ENCODE results near the gene ACAP2. TPM values are rescaled to one million over a fixed set of nuclear protein-coding genes. Genes with fewer than 3 reads are reported as not detected.
A peak's percentile ranks its signal among the peaks of the same experiment; 100 is the strongest.
"Not testable (repeated sequence)": the region's sequence is repeated elsewhere in the genome, so short reads cannot be mapped to it uniquely, and the experiment has no call there.

The ACAP2 gene
- total RNA-seq, 1 experiment from 2014 or later, result 71.4 TPM

DNA sequence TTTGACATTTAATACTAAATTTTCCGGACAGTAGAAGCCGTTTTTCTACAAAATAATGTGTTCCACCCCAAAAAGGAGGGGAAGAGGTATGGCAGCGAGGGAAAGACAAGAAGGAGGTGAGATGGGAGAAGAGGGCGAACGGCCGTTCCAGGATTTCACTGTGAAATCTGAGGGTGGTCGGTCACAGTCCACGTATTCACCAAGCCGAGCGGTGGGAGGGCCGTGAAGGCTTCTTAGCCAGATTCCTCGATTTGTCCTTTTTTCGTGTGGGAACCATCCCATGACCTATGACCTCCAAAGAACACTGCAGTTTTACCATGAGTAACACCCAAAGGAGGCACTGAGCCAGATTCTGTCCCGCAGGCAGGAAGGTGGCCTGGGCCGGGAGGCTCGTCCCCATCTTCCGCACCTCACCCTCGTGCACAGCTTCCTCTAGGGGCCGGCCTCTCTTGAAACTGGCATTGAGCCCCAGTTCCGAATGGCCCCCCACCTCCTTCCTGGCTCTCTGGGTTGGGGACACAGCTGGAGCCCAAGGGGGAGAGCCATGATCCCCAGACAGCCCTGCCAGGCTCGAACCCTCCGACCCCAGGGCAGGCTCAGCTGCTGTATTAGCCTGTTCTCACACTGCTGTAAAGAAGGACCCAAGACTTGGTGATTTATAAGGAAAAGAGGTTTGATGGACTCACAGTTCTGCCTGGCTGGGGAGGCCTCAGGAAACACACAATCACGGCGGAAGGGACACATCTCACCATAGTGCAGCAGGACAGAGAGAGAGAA, 195.5 kb downstream of the ACAP2 start:
- DNase-seq (ENCODE audit: low read depth, low spot score), result no peak
- in situ Hi-C loops (cut with HindIII; ENCODE audit: low pct_unique_long_range_greater_than_20kb, low sequenced_read_pairs), result no loop called here

DNA sequence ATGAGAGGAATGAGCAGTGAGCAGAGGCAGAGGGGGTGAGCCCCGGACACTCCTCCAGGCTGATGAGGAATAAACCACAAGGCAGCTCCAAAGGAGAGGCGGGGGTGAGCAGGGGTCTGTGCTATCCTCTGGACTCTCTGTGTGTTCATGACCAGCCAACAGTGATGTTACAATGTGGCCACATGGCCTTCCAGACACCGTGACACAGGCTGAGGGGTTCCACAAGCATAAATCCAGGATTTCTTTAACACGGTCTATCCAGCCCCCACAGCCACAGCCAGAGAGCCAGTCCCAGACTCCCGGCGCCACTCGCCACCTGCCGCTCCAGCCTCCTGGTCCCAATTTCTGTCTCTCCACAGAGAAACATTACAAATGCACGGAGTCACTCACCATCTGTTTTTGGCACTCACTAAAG, 196.2 kb downstream of the ACAP2 start:
- DNase-seq (ENCODE audit: low read depth, low spot score), result no peak
- in situ Hi-C loops (cut with HindIII; ENCODE audit: low pct_unique_long_range_greater_than_20kb, low sequenced_read_pairs), result no loop called here

DNA sequence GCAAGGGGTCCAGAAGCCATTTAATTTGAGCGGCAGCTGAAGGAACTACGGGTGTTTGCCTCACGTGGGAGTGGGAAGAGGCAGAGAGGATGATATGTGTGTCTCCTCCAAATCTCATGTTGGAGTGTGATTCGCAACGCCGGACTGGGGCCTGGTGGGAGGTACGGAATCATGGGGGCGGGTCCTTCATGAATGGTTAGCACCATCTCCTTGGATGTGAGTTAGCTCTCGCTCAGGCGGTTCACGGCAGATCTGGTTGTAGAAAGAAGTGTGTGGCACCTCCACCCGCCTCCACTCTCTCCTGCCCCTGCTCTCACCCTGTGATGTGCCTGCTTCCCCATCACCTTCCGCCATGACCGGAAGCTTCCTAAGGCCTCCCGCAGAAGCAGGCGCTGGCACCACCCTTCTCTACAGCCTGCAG, 197.3 kb downstream of the ACAP2 start:
- in situ Hi-C loops (cut with HindIII; ENCODE audit: low pct_unique_long_range_greater_than_20kb, low sequenced_read_pairs), result no loop called here
- no peak for DNase-seq (ENCODE audit: low read depth, low spot score)

DNA sequence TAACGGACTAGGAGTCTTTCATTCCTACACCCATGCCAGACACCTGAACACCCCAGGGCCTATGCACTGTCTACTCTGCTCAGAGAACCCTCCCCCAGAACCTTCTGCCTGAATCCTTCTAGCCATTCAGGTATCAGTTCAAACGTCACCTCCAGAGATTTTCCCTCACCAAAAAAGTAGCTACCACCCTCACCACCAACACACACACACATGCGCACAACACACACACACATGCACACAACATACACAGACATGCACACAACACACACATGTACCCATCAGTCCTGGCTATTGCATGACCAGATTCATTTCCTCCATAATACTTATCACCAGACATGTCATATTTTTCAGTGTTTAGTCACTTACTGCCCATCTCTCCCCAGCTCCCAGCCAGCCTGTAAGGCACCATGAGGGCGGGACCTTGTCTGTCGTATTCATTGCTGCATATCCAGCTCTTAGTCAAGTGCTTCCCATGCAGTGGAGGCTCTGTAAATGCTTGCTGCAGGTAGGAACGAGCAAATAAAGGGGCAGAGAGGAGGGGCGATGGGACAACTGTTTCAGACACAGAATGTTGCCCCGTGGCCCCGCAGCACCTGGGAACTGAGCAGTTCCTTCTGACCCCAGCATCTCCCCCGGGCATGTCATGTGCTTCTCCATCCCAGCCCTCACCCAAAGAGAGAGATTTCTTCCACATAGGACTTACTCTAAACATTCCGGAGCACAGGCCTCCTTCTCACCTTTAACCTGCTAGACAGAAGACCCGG, 201.0 kb downstream of the ACAP2 start:
- in situ Hi-C loops (cut with HindIII; ENCODE audit: low pct_unique_long_range_greater_than_20kb, low sequenced_read_pairs), result no loop called here
- no peak for DNase-seq (ENCODE audit: low read depth, low spot score)

DNA sequence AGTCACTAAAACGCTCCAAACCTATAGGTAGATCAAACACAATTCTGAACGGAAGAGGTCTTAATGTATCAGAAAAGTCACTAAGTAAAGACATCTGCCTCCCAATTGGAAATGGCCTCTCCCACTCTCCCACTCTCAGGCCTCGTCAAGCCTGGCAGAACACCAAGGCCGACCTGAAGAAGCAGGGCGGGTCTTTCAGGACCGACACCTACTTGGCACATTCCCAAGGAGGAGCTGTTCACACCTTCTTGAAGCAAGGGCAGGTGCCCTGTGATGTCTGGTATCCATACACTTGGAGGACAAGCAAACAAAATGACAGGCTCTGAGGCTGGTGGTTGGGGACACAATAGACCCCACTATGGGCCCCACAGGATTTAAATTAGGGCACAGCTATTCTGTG, 201.9 kb downstream of the ACAP2 start:
- DNase-seq (ENCODE audit: low read depth, low spot score), result no peak
- in situ Hi-C loops (cut with HindIII; ENCODE audit: low pct_unique_long_range_greater_than_20kb, low sequenced_read_pairs), result no loop called here

DNA sequence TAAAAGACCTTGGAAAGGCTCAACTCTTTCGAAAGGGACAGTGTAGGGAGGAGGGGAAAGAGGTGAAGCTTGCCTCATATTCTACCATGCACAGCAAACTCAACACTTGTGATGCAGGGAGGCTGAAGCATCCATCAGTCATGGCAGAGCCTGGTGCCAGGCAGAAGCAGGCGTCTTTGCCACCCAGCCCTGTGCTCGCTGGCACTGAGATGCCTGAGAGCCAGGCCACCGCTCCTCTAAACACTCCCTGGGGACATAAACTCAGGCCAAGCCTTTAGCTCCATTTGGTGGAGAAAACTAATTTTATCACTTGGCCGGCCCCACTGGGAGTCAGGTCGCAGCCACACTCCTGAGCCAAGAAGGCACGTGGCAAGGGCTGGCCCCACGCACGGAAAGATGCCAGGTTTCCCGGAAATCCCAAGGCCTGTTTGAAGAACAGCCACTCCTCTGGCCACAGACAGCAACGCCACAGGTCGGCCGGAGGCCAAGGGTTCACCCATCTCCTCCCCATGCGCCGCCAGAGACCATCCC, 202.6 kb downstream of the ACAP2 start:
- DNase-seq (ENCODE audit: low read depth, low spot score), result no peak
- in situ Hi-C loops (cut with HindIII; ENCODE audit: low pct_unique_long_range_greater_than_20kb, low sequenced_read_pairs), result no loop called here

DNA sequence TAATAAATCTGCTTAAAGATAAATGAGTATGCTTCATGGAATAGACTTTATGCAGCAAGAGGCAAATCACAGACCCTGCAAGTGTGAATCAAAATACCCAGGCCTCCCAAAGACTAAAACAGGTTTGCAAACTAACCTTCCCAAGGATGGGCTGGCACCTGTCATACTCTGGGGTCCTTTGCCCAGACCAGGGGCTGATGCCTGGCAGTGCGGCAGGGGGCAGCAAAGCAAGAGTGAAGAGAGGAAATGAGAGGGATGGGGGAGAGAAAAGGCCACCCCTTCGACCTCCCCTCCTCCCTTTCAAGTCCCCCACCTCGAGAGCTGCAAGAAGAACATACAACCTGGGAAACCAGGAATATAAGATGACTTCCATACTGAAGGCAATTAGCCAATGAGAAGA, 203.7 kb downstream of the ACAP2 start:
- DNase-seq (ENCODE audit: low read depth, low spot score), result no peak
- in situ Hi-C loops (cut with HindIII; ENCODE audit: low pct_unique_long_range_greater_than_20kb, low sequenced_read_pairs), result no loop called here

DNA sequence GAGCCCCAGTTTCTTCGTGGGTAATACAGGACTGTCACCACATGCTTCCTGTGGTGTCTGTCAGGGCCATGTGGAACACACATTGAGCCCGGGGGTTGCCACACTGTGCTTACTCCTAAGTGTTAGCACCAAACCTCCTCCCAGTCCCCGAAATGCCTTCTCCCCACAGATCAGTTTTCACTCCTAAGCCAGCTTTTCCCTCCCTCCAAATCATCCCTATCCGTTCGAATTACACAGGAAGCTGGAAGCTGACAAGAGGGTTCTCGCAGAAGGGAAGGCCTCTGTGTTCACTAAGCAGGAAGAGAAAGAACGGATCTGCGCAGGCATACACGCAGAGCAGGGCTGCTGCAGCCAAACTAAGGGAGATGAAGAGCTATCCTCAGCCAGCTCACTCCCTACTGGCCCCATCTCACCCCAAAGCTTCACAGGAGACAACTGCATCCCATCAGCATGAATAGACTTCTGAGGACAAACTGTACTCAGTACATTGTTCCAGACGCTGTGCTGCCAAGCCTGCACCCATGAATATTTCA, 204.2 kb downstream of the ACAP2 start:
- in situ Hi-C loops (cut with HindIII; ENCODE audit: low pct_unique_long_range_greater_than_20kb, low sequenced_read_pairs), result no loop called here
- no peak for DNase-seq (ENCODE audit: low read depth, low spot score)

DNA sequence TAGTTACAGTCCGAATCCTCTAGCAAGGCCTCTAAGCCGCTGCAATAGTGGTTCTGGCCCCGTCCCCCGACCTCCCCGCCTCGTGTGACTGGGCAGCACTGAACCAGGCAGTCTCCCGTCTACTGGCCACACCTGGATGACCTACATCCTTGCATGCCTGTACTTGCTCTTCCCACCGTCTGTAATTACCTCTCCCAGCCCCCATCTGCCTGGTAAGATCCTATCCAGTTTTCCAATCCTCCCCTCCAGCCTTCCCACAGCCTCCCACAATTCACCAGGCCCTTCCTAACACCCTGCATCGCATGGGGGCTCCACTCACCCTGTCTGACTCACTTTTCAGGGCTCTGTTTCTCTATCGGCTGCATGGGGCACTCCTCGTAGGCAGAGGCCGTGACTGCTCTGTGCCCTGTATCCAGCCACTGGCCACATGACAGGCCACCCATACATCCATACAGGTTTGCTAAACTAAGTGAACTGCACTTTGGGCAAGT, 204.7 kb downstream of the ACAP2 start:
- in situ Hi-C loops (cut with HindIII; ENCODE audit: low pct_unique_long_range_greater_than_20kb, low sequenced_read_pairs), result no loop called here
- DNase-seq (ENCODE audit: low read depth, low spot score), result no peak

DNA sequence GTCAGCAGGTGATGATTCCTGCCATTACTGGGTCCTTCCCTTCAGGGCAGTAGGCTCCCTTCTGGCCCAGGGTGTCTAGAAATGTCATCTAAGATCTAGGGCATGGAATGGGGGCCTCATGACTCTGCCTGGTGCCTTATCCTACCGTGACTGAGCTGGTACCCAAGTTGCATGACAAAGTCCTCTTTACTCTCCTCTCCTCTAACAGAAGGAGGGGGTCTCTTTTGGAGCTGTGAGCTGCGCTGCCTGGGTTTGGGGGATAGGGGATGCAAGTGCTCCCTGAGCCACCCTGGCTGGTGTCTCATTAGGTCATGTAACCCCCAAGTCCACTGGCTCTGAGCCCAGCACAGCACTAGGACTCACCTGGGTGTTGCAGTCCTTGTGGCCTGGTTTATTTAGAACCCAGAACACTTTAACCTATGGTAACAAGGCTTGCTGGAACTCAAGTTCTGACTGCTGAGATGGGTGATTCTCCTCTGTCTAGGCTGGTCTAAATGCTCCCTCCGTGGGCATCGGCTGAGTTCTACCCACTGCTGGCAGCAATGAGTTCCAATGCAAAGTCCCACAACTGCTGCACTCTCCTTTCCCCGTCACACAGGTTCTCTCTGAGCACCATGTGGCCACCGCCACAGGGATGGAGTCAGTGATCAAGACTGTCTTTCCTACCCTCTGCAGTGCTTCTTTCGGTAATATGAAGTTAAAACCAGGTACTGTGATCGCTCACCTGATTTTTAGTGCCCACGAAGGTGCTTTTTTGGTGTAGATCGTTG, 205.8 kb downstream of the ACAP2 start:
- no peak for DNase-seq (ENCODE audit: low read depth, low spot score)
- in situ Hi-C loops (cut with HindIII; ENCODE audit: low pct_unique_long_range_greater_than_20kb, low sequenced_read_pairs), result no loop called here

DNA sequence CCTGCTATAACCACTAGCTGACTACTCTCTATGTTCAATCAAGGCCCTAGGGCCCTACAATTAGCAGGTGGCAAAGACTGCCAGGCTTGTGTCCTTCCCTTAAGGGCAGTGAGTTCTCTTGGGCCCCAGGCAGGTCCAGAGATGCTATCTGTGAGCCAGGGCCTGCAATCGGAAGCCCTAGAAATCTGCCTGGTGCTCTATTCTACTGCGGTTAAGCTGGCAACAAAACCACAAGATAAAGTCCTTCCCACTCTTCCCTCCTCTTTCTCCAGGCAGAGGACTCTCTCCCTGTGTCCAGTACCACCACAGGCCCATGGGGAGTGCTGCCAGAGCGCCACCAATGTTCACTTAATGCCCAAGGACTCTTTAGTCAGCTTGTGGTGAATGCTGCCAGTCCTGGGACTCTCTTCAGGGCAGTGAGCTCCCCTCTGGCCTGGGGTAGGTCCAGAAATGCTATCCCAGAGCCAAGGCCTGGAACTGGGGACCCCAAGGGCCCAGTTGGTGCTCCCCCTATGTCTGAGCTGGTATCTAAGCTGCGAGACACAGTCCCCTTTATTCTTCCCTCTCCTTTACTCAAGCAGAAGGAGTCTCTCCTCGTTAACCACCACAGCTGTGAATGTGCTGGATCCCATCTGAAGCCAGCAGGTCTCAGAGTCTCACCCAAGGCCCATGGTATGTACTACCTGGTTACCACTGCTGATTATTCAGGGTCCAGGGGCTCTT, 206.6 kb downstream of the ACAP2 start:
- DNase-seq (ENCODE audit: low read depth, low spot score), result no peak

DNA sequence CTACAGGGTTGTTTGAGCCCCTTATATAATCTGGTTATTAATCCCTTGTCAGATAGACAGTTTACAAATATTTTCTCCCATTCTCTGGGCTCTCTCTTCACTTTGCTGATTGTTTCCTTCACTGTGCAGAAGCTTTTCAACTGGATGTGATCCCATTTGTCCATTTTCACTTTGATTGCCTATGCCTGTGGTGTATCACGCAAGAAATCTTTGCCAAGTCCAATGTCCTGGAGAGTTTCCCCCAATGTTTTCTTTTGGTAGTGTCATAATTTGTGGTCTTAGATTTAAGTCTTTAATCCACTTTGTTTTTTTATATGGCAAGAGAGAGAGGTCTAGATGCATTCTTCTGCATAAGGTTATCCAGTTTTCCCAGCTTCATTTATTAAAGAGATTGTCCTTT, 212.6 kb downstream of the ACAP2 start:
- no peak for DNase-seq (ENCODE audit: low read depth, low spot score)
- in situ Hi-C loops (cut with HindIII; ENCODE audit: low pct_unique_long_range_greater_than_20kb, low sequenced_read_pairs), result no loop called here

More for the DNA sequence above, 206.6 kb downstream of the ACAP2 start:
- in situ Hi-C loops (cut with HindIII; ENCODE audit: low pct_unique_long_range_greater_than_20kb, low sequenced_read_pairs), result no loop called here

DNA sequence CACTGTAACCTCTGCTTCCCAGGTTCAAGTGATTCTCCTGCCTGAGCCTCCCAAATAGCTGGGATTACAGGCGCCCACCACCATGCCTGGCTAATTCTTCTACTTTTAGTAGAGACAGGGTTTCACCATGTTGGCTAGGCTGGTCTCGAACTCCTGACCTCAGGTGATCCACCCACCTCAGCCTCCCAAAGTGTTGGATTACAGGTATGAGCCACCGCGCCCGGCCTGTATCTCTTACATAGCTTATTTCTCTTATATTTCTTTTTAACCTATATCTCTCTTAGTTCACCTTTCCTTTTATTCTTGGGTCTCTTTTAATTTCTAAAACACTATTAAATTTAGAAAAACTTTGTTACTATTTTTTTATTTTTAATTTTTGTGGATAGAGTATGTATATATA, 213.9 kb downstream of the ACAP2 start:
- in situ Hi-C loops (cut with HindIII; ENCODE audit: low pct_unique_long_range_greater_than_20kb, low sequenced_read_pairs); DNase-seq (ENCODE audit: low read depth, low spot score): not testable (repeated sequence)

DNA sequence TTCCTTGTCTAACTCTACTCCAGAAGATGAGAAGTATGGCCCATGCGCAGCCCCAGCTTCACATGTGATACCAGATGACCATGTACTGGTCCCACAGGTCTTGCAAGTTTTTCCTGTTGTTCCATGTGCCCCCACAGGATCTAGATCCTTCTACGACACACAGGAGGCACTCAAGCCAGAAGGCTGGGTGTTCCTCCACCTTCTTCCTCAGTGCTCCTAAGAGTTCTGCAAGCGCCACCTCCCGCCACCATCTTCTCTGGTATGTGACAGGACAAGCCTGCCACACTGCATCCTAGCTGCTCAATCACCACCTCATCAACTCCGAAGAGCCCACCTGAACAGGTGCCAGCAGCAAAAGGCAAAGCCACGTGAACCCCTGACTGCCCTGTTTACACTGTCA, 214.9 kb downstream of the ACAP2 start:
- in situ Hi-C loops (cut with HindIII; ENCODE audit: low pct_unique_long_range_greater_than_20kb, low sequenced_read_pairs), result no loop called here
- DNase-seq (ENCODE audit: low read depth, low spot score), result no peak

DNA sequence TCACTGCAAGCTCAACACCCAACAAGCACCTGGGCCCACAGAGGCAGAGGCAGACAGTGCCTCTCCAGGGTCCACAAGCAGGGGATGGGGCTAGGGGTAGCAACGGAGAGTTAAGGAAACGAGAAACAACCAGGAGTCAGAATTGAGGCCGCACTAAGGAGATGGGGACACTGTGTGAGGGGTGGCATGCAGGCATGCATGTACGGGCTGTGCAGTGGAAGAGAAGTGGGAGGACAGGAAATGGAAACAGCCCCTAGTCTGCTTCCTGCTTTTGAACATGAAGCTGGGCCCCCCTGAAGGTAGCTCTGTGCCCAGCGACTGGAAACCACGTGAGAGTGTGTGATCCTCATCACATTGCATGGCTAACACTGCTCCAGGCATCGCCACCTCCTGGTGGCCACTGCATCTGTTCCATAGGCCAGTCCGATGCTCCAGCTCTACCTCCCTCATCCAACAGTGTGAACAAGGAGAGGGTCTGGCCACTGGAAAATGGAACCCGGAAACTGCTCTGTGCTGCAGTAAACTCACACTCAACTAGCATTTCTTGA, 215.8 kb downstream of the ACAP2 start:
- peak; percentile 50 for DNase-seq (ENCODE audit: low read depth, low spot score)

DNA sequence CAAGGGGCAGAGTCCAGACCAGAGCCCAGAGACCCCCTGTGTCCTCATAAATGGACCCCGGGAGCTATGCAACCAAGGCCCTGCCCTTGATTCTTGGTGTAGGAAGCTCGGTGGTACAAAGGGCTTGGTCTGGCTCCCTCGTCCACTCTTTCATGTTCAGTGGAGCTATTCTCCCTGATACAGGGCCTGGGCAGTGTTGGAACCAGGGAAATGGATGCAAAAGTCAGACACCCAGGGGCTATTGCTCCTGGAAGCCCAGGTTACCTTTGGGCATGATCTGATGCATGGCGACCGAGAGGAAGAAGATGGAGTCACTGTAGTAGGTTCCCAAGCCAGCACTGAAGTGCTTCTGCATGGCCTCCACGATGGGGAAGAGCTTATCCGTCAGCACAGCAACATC, 216.4 kb downstream of the ACAP2 start:
- in situ Hi-C loops (cut with HindIII; ENCODE audit: low pct_unique_long_range_greater_than_20kb, low sequenced_read_pairs), result no loop called here
- DNase-seq (ENCODE audit: low read depth, low spot score), result no peak

More for the DNA sequence above, 215.8 kb downstream of the ACAP2 start:
- in situ Hi-C loops (cut with HindIII; ENCODE audit: low pct_unique_long_range_greater_than_20kb, low sequenced_read_pairs), result no loop called here
